ENCODE measurements around the gene NCBP1. TPM values are rescaled to one million over a fixed set of nuclear protein-coding genes. Genes with fewer than 3 reads are reported as not detected.
A peak's percentile ranks its signal among the peaks of the same experiment; 100 is the strongest.
"Not testable (repeated sequence)": the region's sequence is repeated elsewhere in the genome, so short reads cannot be mapped to it uniquely, and the experiment has no call there.

The NCBP1 gene
- total RNA-seq, result 10 to 100 TPM; 18.6 to 38.4 (median 24.4) TPM

- peak in 2 of 5 experiments; percentile 33 to 34 for TF ChIP-seq CTCF (IDR thresholded peaks at IDR 0.05)
- peak; percentile 38 to 78 for TF ChIP-seq POLR2A (IDR thresholded peaks at IDR 0.05)
- peak; percentile 87 to 88 for TF ChIP-seq EP300 (IDR thresholded peaks at IDR 0.05)
- no peaks in the 10 kb centered on the region for H3K27me3 ChIP-seq
- 0 to 1% methylated on average over 74 to 83 of the region's 83 CpGs for WGBS, 2 donors
- peak within 1 kb of the TSS; percentile 96 to 100 (median 97) for H3K27ac ChIP-seq
- H3K36me3 ChIP-seq, result no peaks in the 10 kb centered on the region
- peaks cover 4 to 76% (median 36%) of the 10 kb centered on the region in 4 donors for H3K4me1 ChIP-seq
- H3K4me3 ChIP-seq, result peak within 1 kb of the TSS; percentile 77 to 96 (median 90)
- peak; percentile 92 to 94 for DNase-seq (ENCODE audit: low spot score in 2 of 2)
- H3K9me3 ChIP-seq, result no peaks in the 10 kb centered on the region
These were observed at the start of gene NCBP1, which contains the start of gene TSTD2 for GRCh38 chr9:97632985-97633858. TSS of gene NCBP1 (plus strand) at chr9:97633821. CDS start at chr9:97633882, 61 bp downstream. TSS of gene TSTD2 (minus strand) at chr9:97633368. CDS start at chr9:97627562, 5,806 bp downstream.

- not testable (repeated sequence) for H3K4me1 ChIP-seq; H3K36me3 ChIP-seq; H3K4me3 ChIP-seq; DNase-seq (ENCODE audit: low spot score in 2 of 2); H3K27me3 ChIP-seq; H3K27ac ChIP-seq; H3K9me3 ChIP-seq
- WGBS, 2 donors, result no CpG with 5 or more reads among the region's 2 CpGs
These were observed 48.8 kb upstream of the NCBP1 start for GRCh38 chr9:97584778-97585177.

GRCh38 chr9:97586909-97587308 is 46.7 kb upstream of the NCBP1 start:
- not testable (repeated sequence) for H3K36me3 ChIP-seq; DNase-seq (ENCODE audit: low spot score in 2 of 2); H3K4me1 ChIP-seq; H3K4me3 ChIP-seq; H3K27me3 ChIP-seq; H3K27ac ChIP-seq; H3K9me3 ChIP-seq
- 88 to 96% methylated on average over 6 to 7 of the region's 7 CpGs for WGBS, 2 donors

GRCh38 chr9:97591535-97591934 is 42.1 kb upstream of the NCBP1 start:
- 75 to 79% methylated on average over 6 of the region's 6 CpGs for WGBS, 2 donors
- TF ChIP-seq CTCF (IDR thresholded peaks at IDR 0.05) (no peak), EP300 (IDR thresholded peaks at IDR 0.05) (no peak), POLR2A (IDR thresholded peaks at IDR 0.05) (no peak)
- Histone ChIP-seq H3K27me3 (no peaks in the 10 kb centered on the region), H3K36me3 (peaks cover 0 to 6% (median 0%) of the 10 kb centered on the region in 3 donors), H3K9me3 (no peaks in the 10 kb centered on the region), H3K4me3 (no peak overlapping the region), H3K4me1 (no peaks in the 10 kb centered on the region), H3K27ac (no peak overlapping the region)
- DNase-seq (ENCODE audit: low spot score in 2 of 2), result no peak

- TF ChIP-seq POLR2A (IDR thresholded peaks at IDR 0.05) (no peak), CTCF (IDR thresholded peaks at IDR 0.05) (no peak), EP300 (IDR thresholded peaks at IDR 0.05) (no peak)
- 87 to 89% methylated on average over 1 of the region's 1 CpG for WGBS, 2 donors
- Histone ChIP-seq H3K9me3 (no peaks in the 10 kb centered on the region), H3K36me3 (peaks cover 0 to 2% (median 0%) of the 10 kb centered on the region in 3 donors), H3K27ac (no peak overlapping the region), H3K27me3 (no peaks in the 10 kb centered on the region), H3K4me1 (peaks cover 0 to 4% (median 0%) of the 10 kb centered on the region in 4 donors), H3K4me3 (no peak overlapping the region)
- DNase-seq (ENCODE audit: low spot score in 2 of 2), result no peak
These were observed 41.5 kb upstream of the NCBP1 start for GRCh38 chr9:97592126-97592525.

- TF ChIP-seq CTCF (IDR thresholded peaks at IDR 0.05), result no peak
- no peak for TF ChIP-seq EP300 (IDR thresholded peaks at IDR 0.05)
- no peaks in the 10 kb centered on the region for H3K9me3 ChIP-seq
- 84% methylated on average over 4 of the region's 4 CpGs for WGBS, 2 donors
- no peaks in the 10 kb centered on the region for H3K27me3 ChIP-seq
- no peak for DNase-seq (ENCODE audit: low spot score in 2 of 2)
- H3K4me1 ChIP-seq, result peaks cover 0 to 21% (median 2%) of the 10 kb centered on the region in 4 donors
- peaks cover 0 to 2% (median 0%) of the 10 kb centered on the region in 3 donors for H3K36me3 ChIP-seq
- no peak overlapping the region for H3K4me3 ChIP-seq
- no peak overlapping the region for H3K27ac ChIP-seq
These were observed 39.7 kb upstream of the NCBP1 start for GRCh38 chr9:97593960-97594359.

Data from tibial nerve (tissue), 4 donors.